Body of pancreas (tissue), 4 donors: ENCODE measurements around the gene S100A2.

ENCODE experiments used
- POLR2A ChIP-seq, 3 donors: fragments of 450-650 bp; IDR thresholded peaks; one replicate each; pipeline ENCODE4 v1.6.1; 2016; ENCODE audit warnings: antibody characterized with exemption in 3 of 3, mild to moderate bottlenecking in 2 of 3
- TF ChIP-seq, protein P1 (sequence below), 7 experiments: fragments of 450-650 bp in 4 of 7; fragments of 200-600 bp in 3 of 7; sonication (generic) in 3 of 7; IDR thresholded peaks; one replicate each; pipeline ENCODE4 v1.5.1; 2016 to 2019; ENCODE audit warnings: antibody characterized with exemption in 7 of 7

DNA sequence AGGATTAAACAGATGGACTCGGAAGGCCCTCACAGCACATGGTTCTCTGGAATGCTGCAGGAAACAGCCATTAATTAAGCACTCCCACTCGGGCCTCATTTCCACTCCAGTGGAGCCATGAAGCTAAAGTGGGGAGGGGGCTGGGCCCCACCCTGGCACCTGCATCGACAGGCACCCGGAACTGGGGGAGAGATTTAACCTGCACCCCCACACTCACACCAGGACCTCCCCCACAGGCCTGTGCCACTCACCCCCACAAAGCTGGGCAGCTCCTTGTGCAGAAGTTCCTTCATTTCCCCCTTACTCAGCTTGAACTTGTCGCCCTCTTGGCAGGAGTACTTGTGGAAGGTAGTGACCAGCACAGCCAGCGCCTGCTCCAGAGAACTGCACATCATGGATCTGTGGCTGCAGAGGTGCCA is 2.2 kb downstream of the S100A2 start:
- TF ChIP-seq, protein P1, sequence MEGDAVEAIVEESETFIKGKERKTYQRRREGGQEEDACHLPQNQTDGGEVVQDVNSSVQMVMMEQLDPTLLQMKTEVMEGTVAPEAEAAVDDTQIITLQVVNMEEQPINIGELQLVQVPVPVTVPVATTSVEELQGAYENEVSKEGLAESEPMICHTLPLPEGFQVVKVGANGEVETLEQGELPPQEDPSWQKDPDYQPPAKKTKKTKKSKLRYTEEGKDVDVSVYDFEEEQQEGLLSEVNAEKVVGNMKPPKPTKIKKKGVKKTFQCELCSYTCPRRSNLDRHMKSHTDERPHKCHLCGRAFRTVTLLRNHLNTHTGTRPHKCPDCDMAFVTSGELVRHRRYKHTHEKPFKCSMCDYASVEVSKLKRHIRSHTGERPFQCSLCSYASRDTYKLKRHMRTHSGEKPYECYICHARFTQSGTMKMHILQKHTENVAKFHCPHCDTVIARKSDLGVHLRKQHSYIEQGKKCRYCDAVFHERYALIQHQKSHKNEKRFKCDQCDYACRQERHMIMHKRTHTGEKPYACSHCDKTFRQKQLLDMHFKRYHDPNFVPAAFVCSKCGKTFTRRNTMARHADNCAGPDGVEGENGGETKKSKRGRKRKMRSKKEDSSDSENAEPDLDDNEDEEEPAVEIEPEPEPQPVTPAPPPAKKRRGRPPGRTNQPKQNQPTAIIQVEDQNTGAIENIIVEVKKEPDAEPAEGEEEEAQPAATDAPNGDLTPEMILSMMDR (IDR thresholded peaks at IDR 0.05), result no peak
- no peak for TF ChIP-seq POLR2A (IDR thresholded peaks at IDR 0.05)
